H1 (cell line): ENCODE results near the gene CCDC7. TPM values are rescaled to one million over a fixed set of nuclear protein-coding genes. Genes with fewer than 3 reads are reported as not detected.

Source experiments
- CTCF ChIA-PET: fragments of 300-600 bp; sonication (Branson Sonifier 250); formaldehyde crosslinking; loops from one replicate; lab custom pipeline; 2021; ENCODE audit not compliant: partially characterized antibody; lab: Charles Lee
- POLR2A ChIA-PET: fragments of 300-600 bp; sonication (Branson Sonifier 250); formaldehyde crosslinking; loops from one replicate; lab custom pipeline; 2021; ENCODE audit warnings: inconsistent platforms; ENCODE audit not compliant: partially characterized antibody; lab: Charles Lee
- DNase-seq, 2 experiments: peaks; one replicate each; pipeline versions ENCODE4 v3.0.0 to v3.0.0-alpha.2; 2010 to 2022; ENCODE audit warnings: low spot score in 2 of 2, low read depth in 1 of 2, mixed read lengths in 1 of 2
- FAIRE-seq: peaks from 2 replicates; lab custom pipeline; 2011; peaks lifted over from hg19 to GRCh38; lab: Jason Lieb, UNC
- H2AFZ ChIP-seq: 2 replicates; pipeline ENCODE4 v1.8.1; 2012; ENCODE audit warnings: low read length, inconsistent platforms
- H2AK5ac ChIP-seq: 2 replicates; pipeline ENCODE4 v1.6.1; 2013; ENCODE audit warnings: low read depth, low read length
- H2BK120ac ChIP-seq: replicated peaks from 2 replicates; pipeline ENCODE3; 2013; ENCODE audit warnings: low read depth, low read length, inconsistent platforms
- H2BK12ac ChIP-seq: 2 replicates; pipeline ENCODE4 v1.6.1; 2013; ENCODE audit warnings: low read depth, low read length
- H2BK15ac ChIP-seq: 2 replicates; pipeline ENCODE4 v1.6.1; 2013; ENCODE audit warnings: low read length
- H2BK20ac ChIP-seq: 2 replicates; pipeline ENCODE4 v1.6.1; 2013; ENCODE audit warnings: low read length
- H2BK5ac ChIP-seq: 2 replicates; pipeline ENCODE4 v1.6.1; 2013; ENCODE audit warnings: low read depth, low read length
- H3K14ac ChIP-seq: 2 replicates; pipeline ENCODE4 v1.6.1; 2013; ENCODE audit warnings: inconsistent platforms; ENCODE audit not compliant: insufficient read length
- H3K18ac ChIP-seq: 2 replicates; pipeline ENCODE4 v1.6.1; 2013; ENCODE audit warnings: low read length; ENCODE audit errors: extremely low read depth
- H3K23ac ChIP-seq: 2 replicates; pipeline ENCODE4 v1.6.1; 2013; ENCODE audit warnings: inconsistent platforms; ENCODE audit not compliant: insufficient read length
- H3K23me2 ChIP-seq: 2 replicates; pipeline ENCODE4 v1.6.1; 2013; ENCODE audit warnings: low read depth, low read length
- H3K27ac ChIP-seq: 2 replicates; pipeline ENCODE4 v1.6.1; 2011; ENCODE audit warnings: low read depth, low read length, inconsistent platforms
- H3K27me3 ChIP-seq, 4 experiments: replicated peaks in 1 of 4; 1 replicate in 1 of 4; 2 replicates in 3 of 4; pipeline versions ENCODE4 v1.6.1 to v1.8.1; 2011 to 2013; ENCODE audit warnings: low read length in 3 of 4, mild to moderate bottlenecking in 3 of 4, inconsistent platforms in 2 of 4, mixed read lengths in 2 of 4, moderate library complexity in 1 of 4; ENCODE audit not compliant: control insufficient read depth in 3 of 4, insufficient read depth in 3 of 4; ENCODE audit errors: extremely low read depth in 1 of 4
- H3K36me3 ChIP-seq, 4 experiments: 2 replicates each; pipeline versions ENCODE4 v1.6.1 to v1.8.1; 2011 to 2013; ENCODE audit warnings: mild to moderate bottlenecking in 4 of 4, low read length in 3 of 4, moderate library complexity in 2 of 4, control low read depth in 1 of 4, inconsistent platforms in 1 of 4; ENCODE audit not compliant: insufficient read depth in 4 of 4, control insufficient read depth in 2 of 4
- H3K4ac ChIP-seq: replicated peaks from 2 replicates; pipeline ENCODE3; 2013; ENCODE audit warnings: low read length, low read depth, mixed read lengths, inconsistent platforms; ENCODE audit not compliant: insufficient read length
- H3K4me1 ChIP-seq, 4 experiments: replicated peaks in 1 of 4; 1 replicate in 1 of 4; 2 replicates in 3 of 4; pipeline versions ENCODE4 v1.6.1 to v1.8.1; 2011 to 2013; ENCODE audit warnings: low read length in 3 of 4, inconsistent platforms in 2 of 4, mixed read lengths in 1 of 4; ENCODE audit not compliant: insufficient read depth in 4 of 4, control insufficient read depth in 3 of 4
- H3K4me2 ChIP-seq, 2 experiments: 2 replicates each; pipeline versions ENCODE4 v1.6.1 to v1.8.1; 2011 to 2013; ENCODE audit warnings: low read depth in 2 of 2, low read length in 2 of 2, control low read depth in 1 of 2, inconsistent platforms in 1 of 2, mild to moderate bottlenecking in 1 of 2; ENCODE audit not compliant: insufficient read depth in 1 of 2
- H3K4me3 ChIP-seq, 4 experiments: fragments of 200-600, 300-600 bp in 1 of 4; sonication (generic), shearing (Covaris generic), sonication (Bioruptor Twin) in 1 of 4; 2 replicates each; pipeline versions ENCODE4 v1.5.1 to v1.8.1; 2011 to 2016; ENCODE audit warnings: low read length in 4 of 4, low read depth in 3 of 4, control low read depth in 2 of 4, inconsistent platforms in 2 of 4, mild to moderate bottlenecking in 2 of 4, mixed read lengths in 1 of 4, moderate library complexity in 1 of 4; ENCODE audit not compliant: insufficient read depth in 2 of 4; ENCODE audit errors: extremely low read depth in 1 of 4
- H3K56ac ChIP-seq: replicated peaks from 2 replicates; pipeline ENCODE3; 2013; ENCODE audit warnings: low read depth, mild to moderate bottlenecking, mixed read lengths, low read length, inconsistent platforms; ENCODE audit not compliant: insufficient read length
- H3K79me1 ChIP-seq: 2 replicates; pipeline ENCODE4 v1.6.1; 2013; ENCODE audit warnings: low read depth, low read length, control low read depth
- H3K79me2 ChIP-seq, 2 experiments: 2 replicates each; pipeline versions ENCODE4 v1.6.1 to v1.8.1; 2012 to 2013; ENCODE audit warnings: low read length in 2 of 2, mild to moderate bottlenecking in 2 of 2, inconsistent platforms in 1 of 2; ENCODE audit not compliant: insufficient read depth in 2 of 2, control insufficient read depth in 1 of 2
- H3K9ac ChIP-seq, 4 experiments: replicated peaks in 1 of 4; 1 replicate in 1 of 4; 2 replicates in 3 of 4; pipeline versions ENCODE4 v1.6.1 to v1.8.1; 2011 to 2013; ENCODE audit warnings: low read depth in 3 of 4, low read length in 3 of 4, control low read depth in 2 of 4, mild to moderate bottlenecking in 2 of 4, moderate library complexity in 2 of 4, inconsistent platforms in 1 of 4; ENCODE audit errors: extremely low read depth in 1 of 4
- H3K9me3 ChIP-seq, 2 experiments: 2 replicates each; pipeline versions ENCODE4 v1.6.1 to v1.8.1; 2012 to 2013; ENCODE audit warnings: mild to moderate bottlenecking in 2 of 2, moderate library complexity in 2 of 2, control low read depth in 1 of 2, inconsistent platforms in 1 of 2, low read depth in 1 of 2, low read length in 1 of 2, mixed read lengths in 1 of 2; ENCODE audit not compliant: insufficient read depth in 2 of 2
- H4K20me1 ChIP-seq, 2 experiments: replicated peaks in 1 of 2; 2 replicates each; pipeline versions ENCODE3 to v1.8.1; 2011 to 2013; ENCODE audit warnings: inconsistent platforms in 2 of 2, low read length in 2 of 2, mild to moderate bottlenecking in 1 of 2; ENCODE audit not compliant: insufficient read depth in 2 of 2, control insufficient read depth in 1 of 2
- H4K5ac ChIP-seq: 2 replicates; pipeline ENCODE4 v1.6.1; 2013; ENCODE audit warnings: low read length, low read depth, mixed read lengths, inconsistent platforms; ENCODE audit not compliant: insufficient read length
- H4K8ac ChIP-seq: 2 replicates; pipeline ENCODE4 v1.8.0; 2013; ENCODE audit warnings: mild to moderate bottlenecking, moderate library complexity, low read length, inconsistent platforms; ENCODE audit not compliant: insufficient read depth; ENCODE audit errors: extremely low read depth
- H4K91ac ChIP-seq: replicated peaks from 2 replicates; pipeline ENCODE3; 2013; ENCODE audit warnings: low read length, mixed read lengths, inconsistent platforms; ENCODE audit not compliant: insufficient read length
- CEBPB ChIP-seq: IDR thresholded peaks from 2 replicates; pipeline ENCODE4 v1.6.1; 2012; ENCODE audit warnings: low read depth, low read length
- NANOG ChIP-seq: IDR thresholded peaks from 2 replicates; pipeline ENCODE4 v1.6.1; 2011; ENCODE audit warnings: low read length, low read depth, mild to moderate bottlenecking, inconsistent platforms; ENCODE audit not compliant: insufficient read depth, poor library complexity, severe bottlenecking
- SIN3A ChIP-seq, 2 experiments: IDR thresholded peaks in 1 of 2; conservative IDR thresholded peaks in 1 of 2; 2 replicates each; pipeline ENCODE4 v1.6.1; 2011 to 2012; ENCODE audit warnings: low read length in 2 of 2, improper control_type of control experiment in 1 of 2, low read depth in 1 of 2, mild to moderate bottlenecking in 1 of 2
- SP1 ChIP-seq: IDR thresholded peaks from 2 replicates; pipeline ENCODE4 v1.6.1; 2011; ENCODE audit warnings: low read depth, low read length
- polyA plus RNA-seq, 7 experiments: library from polyadenylated mRNA; depleted of rRNA in 3 of 7; stranded (reverse) in 5 of 7; unstranded in 2 of 7; fragments of >200 nt in 5 of 7; fragments of 200-250 nt in 2 of 7; gene quantifications; 1 replicate in 5 of 7; 2 replicates in 1 of 7; 4 replicates in 1 of 7; pipeline versions ENCODE4 v1.2.1 to v1.2.3, GENCODE V29; 2011 to 2013; ENCODE audit warnings: missing spikeins in 2 of 7, mixed read lengths in 2 of 7
- total RNA-seq: library from RNA; stranded (reverse); fragmentation: NEBNext Ultra II Directional; extraction: Animal tissue kit (Norgen Biotek cat#: 25700); gene quantifications from 2 replicates; pipeline ENCODE4 v1.2.1, GENCODE V29; 2021

CCDC7 gene
- total and polyA plus RNA-seq, 2 of the 8 experiments (the other 6 are each of a cell fraction or from before 2014, with no cell fraction given) = 0.18 to 0.74 TPM

- H2BK12ac ChIP-seq = no peak overlapping the region
- no peak overlapping the region for H4K91ac ChIP-seq
- no peak overlapping the region for H3K4me2 ChIP-seq
- POLR2A ChIA-PET = no interaction called here
- CTCF ChIA-PET = interaction anchor here (1.0 kb wide), 1 partner anchor 59 kb away, joined by 3 read pairs; no protein-coding TSS in a partner anchor
- H3K23ac ChIP-seq = no peak overlapping the region
- H4K20me1 ChIP-seq = no peaks in the 10 kb centered on the region
- H3K9ac ChIP-seq = no peak overlapping the region
- H3K79me2 ChIP-seq = no peaks in the 10 kb centered on the region
- H3K4ac ChIP-seq = no peak overlapping the region
- no peak overlapping the region for H2BK20ac ChIP-seq
- H2AFZ ChIP-seq = no peak overlapping the region
- H2BK15ac ChIP-seq = no peak overlapping the region
- no peak overlapping the region for H2BK120ac ChIP-seq
- H3K9me3 ChIP-seq = no peaks in the 10 kb centered on the region; a peak in 1 of 4 replicates
- H2AK5ac ChIP-seq = no peak overlapping the region
- H2BK5ac ChIP-seq = no peak overlapping the region
- H3K27me3 ChIP-seq = no peaks in the 10 kb centered on the region
- H3K18ac ChIP-seq = no peak overlapping the region
- DNase-seq = no peak
- H3K23me2 ChIP-seq = no peaks in the 10 kb centered on the region
- FAIRE-seq = no peak
- no peaks in the 10 kb centered on the region for H3K4me1 ChIP-seq
- H3K36me3 ChIP-seq = no peaks in the 10 kb centered on the region
- H3K14ac ChIP-seq = no peak overlapping the region
- H3K56ac ChIP-seq = no peak overlapping the region
- H4K5ac ChIP-seq = no peak overlapping the region
- H3K79me1 ChIP-seq = no peaks in the 10 kb centered on the region
- no peak overlapping the region for H3K27ac ChIP-seq
- H4K8ac ChIP-seq = no peak overlapping the region
- H3K4me3 ChIP-seq = no peak overlapping the region
- TF ChIP-seq SIN3A (conservative IDR thresholded peaks at IDR 0.05 in 1 of 2, IDR thresholded peaks at IDR 0.05 in 1 of 2; ENCODE audit: low read depth in 1 of 2, low read length in 2 of 2) (no peak), CEBPB (no peak), NANOG (no peak), SP1 (no peak)
Measured at GRCh38 chr10:32618482-32618881, 172.5 kb downstream of the CCDC7 start.
